Activated CD4-positive, CD25-positive, alpha-beta regulatory T cell treated with anti-CD3 and anti-CD28 coated beads, Interleukin-2, amount 50 U/mL, for 24 hours (primary cell): ENCODE data around the gene CBR4.
A peak's percentile ranks its signal among the peaks of the same experiment; 100 is the strongest.
"Not testable (repeated sequence)": the region's sequence is repeated elsewhere in the genome, so short reads cannot be mapped to it uniquely, and the experiment has no call there.

ENCODE experiments used
- ATAC-seq, 2 donors: fragments of 150-1000 bp; cut with Tn5 transposase; one replicate each; pipeline ENCODE4 v1.10.0; 2021; ENCODE audit warnings: mild to moderate bottlenecking in 1 of 2, moderate library complexity in 1 of 2

Gene CBR4

DNA sequence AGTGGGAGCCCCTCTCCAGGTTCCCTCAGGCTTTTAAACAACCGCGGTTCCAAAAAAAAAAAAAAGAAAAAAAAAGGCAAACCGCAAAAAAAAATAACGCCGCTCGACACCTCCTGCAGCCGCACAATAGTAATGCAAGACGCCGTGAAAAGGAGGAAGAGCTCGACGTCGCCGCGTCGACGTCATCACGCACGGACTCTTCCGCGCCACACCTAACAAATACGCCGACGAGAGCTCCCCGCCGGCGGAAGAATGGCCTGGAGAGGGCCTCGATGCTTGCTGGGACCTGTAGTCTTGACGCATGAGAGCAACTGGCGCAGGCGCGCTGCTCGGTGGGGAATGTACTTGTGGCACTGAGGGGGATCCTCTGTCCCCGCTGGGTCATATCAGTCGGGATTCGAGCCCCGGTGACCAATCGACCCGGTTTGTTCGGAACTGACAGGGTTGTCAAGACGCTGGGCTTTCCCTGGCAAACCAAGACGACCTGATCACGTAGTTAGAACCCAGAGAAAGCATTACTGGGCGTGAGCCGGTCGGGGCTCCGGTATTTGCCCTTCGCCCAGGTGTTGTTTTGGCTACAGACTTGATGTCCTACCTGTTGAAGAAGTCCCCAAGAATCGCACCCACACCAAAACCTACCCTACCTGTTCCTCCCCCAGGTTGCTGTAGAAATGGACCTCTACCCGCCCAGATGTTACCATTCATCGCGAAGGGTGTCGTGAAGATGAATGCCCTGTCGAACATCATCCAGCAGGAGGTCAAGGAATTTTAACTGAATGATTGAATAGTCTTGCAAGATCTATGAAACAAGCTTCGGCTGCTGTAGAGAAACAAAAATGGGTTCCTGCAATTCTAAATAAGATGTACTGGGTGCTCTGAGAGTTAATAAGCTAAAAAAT is at the start of gene CBR4:
CBR4 (minus strand) TSS at position 131 of the 899 bp plus-strand sequence. CDS start 166 bp downstream, outside the sequence.
- ATAC-seq: peak; percentile 98

DNA sequence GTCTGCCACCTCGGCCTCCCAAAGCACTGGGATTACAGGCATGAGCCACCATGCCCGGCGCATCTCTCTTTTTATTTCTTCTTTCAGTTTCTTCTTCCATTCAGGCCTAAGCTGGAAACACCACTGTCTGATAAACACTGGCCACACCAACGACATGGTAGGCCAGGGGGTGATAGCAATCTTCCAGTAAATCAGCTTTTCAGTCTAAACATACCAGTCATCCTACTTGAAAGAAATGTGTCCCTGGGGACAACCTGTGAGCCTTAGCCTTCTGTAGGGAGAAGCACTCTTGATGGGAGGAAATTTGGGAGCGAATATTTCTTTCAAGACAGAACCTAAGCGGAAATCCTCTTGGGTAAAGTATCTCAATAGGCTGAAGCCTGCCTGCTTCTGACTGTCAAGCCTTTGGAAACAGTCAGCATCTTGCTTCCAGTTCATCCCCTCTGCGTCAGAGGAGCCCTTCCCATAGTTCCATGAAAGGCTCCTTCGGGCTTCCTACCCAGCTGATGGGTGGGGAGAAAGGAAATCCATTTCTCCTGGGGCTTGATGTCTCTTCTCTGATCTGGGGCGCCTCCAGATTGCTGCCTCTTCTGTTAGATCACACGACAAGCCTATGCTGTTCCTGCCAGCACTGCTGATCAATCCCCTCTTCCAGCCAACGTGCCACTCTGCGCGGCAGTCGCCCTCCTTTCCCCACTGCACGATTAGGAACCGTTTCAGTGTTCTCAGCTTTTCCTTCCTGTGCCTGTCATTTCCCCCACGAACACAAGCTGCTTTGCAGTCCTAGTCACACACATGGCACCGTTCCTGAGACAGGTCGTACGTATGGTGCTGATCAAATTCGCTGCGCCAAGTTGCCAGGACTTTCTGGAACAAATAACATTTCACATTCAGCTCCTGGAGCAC is 49.5 kb upstream of the CBR4 start:
- ATAC-seq: no peak

DNA sequence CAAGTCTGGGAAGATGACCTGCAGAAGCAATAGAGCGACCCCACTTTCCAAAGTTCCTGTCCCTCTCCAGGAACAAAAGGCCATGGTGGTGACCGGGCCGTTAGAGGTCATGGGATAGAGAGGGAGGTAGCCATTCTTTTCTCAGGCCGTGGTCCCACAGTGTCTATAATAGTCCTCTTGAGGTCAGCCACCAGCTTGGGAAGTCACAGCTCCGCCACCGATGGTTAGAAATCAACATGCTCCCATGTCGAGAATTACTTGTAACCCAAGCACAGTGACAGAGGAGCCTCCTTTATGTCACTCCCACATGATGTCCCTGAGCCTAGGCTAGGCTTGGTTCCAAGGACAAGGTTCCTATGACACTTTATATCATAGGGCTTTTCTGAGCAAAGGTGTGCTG is 48.3 kb upstream of the CBR4 start:
- no peak for ATAC-seq

DNA sequence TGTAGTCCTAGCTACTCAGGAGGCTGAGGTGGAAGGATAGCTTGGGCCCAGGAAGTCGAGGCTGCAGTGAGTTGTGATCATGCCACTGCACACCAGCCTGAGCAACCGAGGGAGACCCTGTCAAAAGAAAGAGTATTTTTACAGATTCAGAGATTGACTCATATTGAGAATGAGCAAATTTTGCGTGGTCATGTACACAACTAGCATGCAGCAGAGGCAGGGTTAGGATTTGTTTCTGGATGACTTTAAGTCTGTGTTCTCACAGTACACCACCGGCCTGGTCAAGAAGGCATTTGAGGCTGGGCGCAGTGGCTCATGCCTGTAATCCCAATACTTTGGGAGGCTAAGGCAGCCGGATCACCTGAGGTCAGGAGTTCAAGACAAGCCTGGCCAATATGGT is 44.8 kb upstream of the CBR4 start:
- ATAC-seq: no peak

DNA sequence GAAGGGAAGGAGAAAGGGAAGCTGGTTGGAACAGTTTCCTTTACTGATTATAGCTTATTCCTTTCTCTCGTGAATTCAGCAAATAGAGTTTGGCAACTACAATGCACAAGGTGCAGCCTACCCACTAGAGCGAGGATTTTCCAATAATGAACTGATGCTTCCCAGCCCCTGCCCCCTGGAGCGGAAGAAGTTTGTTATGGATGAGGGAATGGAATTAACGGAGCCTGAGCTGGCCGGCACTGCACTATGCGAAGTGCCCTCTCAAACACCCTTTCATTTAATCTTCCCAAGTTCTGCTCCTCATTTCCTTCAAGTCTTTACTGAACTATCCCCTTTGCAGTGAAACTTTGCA is 42.5 kb upstream of the CBR4 start:
- ATAC-seq: no peak

DNA sequence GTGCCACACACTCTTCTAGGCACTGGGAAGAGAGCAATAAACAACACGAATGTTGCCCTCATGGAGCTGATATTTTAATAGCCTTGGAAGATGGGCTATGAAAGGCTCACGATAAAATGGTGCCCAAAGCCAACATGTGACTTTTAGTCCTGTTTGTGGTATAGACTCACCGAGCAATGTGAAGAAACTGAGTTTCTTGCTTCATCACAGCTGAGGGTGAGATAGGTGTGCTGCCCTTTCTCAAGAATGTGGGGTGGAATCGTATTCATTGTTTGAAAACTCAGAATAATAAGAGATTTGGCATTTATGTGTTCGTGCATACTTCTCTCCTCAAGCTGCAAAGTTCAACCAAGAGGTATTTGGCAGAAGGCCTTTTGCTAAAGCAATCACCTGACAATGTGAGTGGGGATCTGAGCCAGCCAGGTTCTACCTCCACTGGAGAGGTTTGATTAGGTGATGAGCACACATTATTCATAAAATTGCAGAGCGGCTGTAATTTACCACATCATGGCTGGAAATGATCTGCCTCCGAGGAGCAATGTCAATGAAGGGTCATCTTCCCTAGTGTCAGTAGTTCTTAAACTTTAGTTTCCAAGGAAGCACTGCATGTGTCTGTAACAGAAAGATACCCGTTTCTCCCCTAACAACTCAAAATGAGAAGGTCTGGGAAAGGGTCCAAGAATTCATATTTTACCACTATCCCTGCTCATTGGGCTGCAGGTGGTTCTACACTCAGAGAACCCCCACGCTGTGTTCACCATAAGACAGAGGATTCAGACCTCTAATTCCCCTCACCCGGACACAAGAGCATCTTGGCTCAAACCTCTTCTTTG is 41.9 kb upstream of the CBR4 start:
- ATAC-seq: no peak

DNA sequence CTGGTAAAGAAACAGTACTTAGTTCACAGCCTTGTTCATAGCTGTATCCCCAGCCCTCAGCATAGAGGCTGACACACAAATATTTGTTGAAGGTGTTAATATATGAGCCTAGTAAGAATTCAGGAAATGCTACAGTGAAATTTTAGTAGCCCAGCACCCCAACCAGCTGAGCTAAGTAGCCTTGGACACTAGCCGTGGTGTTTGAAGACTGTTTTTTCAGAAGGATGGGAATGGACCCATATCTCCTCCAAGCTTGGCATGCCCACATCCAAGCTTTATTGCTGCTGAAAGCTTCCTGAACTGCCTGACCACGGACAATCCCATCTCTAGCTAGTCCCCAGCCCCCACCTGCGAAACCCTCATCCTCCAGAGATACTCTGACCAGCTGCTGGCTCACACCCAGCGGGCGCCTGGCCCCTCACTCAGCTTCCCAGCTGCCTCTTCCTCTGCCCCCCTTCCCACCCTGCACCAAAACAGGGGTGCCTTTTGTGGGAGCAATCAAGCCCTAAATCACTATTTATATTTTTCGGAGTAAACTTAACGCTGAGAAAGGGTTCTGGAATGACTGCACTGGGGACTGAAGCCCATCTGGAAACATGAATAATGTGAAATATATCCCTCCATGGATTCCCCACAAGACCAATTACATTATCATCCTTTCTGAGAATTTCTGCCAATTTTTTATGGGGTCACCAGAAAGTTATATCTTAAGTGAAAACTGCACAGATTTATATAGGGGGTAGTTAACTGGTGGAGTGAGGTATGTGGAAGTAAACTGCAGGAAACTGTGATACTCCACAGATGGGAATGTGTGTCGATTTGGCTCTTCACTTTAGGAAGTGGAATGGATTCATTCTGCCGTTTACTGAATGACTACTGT is 41.1 kb upstream of the CBR4 start:
- no peak for ATAC-seq

DNA sequence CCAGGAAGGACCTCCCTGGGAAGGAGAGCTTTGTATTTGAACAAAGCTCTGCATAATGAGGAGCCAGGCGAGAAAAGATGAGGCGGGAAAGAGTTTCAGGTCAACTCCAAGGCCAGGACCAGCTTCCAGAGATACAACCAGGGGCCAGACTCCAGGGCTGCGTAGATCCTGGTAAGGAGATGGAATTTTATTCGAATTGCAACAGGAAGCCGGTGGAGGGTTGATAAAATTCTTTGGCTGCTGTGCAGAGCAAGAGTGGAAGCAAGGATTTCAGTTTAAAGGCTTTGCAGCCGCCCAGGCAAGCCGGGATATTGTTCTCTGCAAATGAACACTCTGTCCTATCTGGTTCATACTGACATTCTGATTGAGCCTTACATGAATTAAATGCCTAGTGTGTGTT is 40.2 kb upstream of the CBR4 start:
- no peak for ATAC-seq

DNA sequence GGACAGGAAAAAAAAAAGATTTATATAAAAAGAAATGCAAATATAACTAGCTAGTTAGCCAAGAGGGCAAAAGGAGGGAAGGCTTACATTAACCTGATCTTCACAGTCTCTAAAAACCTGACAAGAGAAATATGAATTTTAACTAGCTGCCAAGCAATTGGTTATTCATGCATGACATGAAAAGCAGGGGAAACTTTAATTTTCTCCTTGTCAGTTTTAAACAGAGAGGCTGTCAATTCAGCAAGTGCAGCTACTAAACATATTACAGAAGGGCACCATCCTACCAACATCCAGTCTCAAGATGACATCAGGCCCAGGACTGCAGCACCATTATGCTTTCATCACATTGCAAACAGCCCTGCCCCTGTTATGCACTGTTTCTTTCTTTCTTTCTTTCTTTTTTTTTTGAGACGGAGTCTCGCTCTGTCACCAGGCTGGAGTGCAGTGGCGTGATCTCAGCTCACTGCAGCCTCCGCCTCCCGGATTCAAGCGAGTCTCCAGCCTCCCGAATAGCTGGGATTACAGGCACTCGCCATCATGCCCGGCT is 38.9 kb upstream of the CBR4 start:
- ATAC-seq: no peak

DNA sequence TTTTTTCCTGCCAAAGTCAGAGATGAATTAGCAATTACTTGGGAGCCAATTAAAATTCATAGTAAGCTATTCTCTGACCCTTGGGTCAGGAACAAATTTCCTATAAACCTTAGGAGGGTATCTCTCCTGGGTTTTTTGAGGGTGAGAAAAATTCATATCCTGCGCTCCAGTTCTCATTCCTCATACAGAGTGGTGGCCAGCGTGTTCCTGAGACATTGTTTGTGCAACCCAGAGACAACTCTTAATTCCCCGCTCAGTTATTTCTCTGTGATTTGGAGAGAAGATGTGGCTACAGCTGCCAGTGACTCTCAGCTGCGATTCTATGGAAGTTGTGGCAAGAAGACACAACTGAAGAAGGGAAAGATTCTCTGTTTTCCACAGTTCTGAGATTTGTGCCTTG is 37.9 kb upstream of the CBR4 start:
- ATAC-seq: no peak

DNA sequence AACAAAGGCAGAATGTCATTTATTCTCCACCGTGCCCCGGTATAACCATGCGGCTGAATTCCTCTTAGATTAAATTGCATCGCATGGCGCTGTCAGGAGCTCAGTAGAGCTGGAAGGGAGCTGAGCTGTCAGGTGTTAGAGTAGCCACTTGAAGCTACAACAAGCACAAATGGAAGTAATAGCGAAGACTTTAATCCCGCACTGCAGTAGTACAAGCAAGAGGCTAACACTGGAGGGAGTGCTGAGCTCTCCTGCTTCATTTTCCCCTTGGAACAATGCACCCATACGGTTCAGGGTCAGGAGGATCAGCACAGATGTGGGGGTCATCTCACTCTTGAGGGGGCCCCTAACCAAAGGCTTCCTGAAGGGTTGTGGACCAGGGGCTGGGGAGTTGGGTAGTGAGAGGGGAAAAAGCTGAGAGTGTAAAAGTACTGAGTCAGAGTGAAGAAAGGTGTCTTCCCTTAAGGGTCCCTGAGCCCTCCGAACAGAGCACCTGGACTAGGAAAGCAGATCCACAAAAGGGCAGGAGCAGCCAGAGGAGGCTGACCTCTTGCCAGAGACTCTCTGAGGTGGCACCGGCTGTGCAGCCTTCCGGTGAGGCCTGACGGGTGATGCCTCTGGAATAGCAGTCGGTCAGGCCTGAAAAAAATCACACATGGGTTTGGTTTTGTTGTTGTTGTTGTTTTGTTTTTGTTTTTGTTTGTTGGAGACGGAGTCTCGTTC is 36.0 kb upstream of the CBR4 start:
- no peak for ATAC-seq

DNA sequence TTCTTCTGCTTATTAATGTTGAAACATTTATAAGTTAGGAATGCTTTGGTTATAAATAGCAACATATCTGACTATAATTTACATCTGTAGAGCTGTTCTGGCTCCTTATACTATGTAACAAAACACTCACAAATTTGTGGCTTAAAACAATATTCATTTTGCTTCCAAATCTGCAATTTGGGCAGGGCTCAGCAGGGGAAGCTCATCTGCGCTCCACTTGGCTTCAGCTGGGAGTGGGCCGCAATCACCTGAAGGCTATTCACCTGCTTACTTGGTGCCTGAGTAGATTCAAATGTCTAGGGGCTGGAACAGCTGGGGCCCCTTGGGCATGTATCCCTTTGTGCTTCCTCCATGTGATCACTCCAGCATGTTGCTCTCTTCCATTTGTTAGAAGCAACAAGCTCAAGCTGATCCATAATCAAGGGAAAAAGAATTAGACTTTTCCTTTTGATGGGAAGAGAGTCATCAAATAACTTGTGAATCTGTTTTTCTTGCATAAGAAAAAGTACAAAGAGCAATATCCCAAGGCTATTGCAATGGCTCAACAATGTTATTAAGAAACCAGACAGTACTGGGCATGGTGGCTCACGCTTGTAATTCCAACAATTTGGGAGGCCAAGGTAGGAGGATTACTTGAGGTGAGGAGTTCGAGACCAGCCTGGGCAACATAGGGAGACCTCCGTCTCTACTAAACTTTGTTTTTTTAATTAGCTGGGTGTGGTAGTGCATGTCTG is 34.8 kb upstream of the CBR4 start:
- ATAC-seq: no peak

DNA sequence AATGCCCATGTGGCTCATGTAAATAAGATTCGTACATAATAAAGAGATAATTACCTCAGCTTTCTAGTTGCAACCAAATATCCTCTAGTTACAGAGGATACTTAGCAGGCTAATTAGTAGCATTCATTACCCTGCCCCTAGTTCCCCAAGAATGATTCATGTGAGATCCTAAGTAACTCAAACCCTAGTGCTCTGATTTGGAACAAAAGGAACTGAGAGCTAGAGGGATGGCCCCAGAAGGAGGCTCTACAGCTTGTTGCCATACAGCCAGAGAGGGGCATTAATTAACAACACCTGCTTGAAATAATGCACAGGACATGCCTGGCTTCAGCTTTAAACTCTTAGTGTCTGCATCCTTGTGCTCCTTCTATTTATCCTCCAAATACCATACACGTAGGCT is 32.6 kb upstream of the CBR4 start:
- no peak for ATAC-seq

DNA sequence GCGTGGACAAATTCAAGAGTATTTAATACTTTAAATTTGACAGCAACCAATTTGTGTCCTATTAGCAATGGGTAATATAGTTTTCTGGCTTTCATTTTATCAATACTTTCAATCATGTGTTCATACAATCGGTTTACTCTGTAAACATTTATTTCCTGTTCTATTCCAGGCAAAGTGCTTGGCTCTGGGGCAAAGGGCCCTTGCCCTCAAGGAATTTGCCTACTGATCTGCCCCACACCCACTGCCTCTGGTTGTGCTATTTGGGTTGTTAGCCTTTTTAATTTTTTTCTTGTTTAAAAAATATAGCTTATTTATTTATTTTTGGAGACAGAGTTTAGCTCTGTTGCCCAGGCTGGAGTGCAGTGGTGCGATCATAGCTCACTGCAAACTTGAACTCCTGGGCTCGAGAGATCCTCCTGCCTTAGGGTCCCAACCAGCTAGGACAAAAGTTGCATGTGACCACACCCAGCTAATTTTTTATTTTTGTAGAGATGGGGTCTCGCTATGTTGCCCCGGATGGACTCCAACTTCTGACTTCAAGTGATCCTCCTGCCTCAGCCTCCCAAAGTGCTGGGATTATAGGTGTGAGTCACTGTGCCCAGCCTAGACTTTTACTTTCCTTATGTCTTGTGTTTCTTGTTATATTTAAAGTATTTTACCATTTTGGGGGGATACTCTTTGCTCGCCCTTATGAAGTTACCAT is 30.7 kb upstream of the CBR4 start:
- ATAC-seq: no peak

DNA sequence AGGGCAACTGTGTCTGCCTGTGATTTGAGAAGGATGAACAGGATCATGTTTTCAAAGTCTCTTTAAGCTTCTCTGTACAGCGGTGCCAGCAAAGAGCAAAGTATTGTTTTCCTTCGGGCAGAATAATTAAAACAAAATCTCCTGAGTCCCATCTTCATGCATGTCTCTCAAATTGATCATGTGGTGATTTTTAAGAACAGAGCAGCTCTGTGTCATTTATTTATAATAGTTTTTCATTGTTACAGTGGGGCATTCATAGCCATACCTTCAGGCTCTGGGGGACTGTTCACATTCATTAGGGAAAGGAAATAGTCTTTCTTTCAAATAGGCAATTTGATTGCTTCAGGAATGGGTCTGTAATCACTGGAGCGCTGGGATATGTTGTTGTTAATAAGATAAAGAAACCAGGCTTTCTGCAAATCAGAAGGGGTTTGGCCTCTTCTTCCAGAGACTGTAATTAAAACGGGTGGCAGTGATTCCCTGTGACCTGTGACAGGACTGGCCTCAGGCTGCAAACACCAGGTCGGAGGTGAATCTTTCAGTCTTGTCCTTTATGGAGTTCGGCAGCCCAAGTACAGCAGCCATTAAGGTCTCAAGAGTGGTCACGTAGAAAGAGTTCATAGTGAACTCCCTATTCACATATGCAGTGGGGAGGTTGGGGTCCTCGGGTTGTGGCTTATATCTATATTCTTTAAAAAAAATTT is 29.3 kb upstream of the CBR4 start:
- no peak for ATAC-seq

DNA sequence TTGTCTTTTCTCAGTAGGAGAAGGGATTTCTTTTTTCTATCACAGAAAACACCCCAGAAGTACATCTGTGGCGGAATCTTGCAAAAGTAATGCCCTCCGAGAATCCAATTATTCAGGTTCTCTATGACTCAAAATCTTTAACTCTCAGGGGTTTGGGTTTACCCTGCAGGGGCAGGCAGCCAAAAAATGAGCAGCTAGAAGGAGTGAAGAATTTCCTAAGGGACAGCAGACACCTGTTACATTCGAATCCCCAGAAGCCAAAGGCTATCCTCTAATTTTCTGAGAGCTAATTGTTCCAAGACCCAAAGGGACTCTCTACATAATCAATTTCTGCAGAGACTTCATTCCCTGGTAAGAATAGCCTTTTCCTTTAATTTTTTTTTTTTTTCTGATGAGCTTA is 27.5 kb upstream of the CBR4 start:
- no peak for ATAC-seq

DNA sequence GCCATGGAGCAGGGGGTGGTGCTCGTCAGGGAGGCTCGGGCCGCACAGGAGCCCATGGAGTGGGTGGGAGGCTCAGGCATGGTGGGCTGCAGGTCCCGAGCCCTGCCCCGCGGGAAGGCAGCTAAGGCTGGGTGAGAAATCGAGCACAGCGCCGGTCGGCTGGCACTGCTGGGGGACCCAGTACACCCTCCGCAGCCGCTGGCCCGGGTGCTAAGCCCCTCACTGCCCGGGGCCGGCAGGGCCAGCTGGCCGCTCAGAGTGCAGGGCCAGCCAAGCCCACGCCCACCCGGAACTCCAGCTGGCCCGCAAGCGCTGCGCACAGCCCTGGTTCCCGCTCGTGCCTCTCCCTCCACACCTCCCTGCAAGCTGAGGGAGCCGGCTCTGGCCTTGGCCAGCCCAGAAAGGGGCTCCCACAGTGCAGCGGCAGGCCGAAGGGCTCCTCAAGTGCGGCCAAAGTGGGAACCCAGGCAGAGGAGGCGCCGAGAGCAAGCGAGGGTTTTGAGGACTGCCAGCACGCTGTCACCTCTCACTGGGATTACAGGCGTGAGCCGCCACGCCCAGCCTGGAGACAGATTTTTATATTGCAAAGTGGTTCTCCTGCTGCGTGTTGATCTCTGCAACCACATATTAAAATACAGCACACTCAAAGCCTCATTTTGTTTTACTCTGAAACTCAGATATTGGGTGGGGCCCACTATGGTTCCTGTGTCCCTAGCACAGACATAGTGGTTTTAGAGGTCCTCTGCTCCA is 26.0 kb upstream of the CBR4 start:
- not testable (repeated sequence) for ATAC-seq

DNA sequence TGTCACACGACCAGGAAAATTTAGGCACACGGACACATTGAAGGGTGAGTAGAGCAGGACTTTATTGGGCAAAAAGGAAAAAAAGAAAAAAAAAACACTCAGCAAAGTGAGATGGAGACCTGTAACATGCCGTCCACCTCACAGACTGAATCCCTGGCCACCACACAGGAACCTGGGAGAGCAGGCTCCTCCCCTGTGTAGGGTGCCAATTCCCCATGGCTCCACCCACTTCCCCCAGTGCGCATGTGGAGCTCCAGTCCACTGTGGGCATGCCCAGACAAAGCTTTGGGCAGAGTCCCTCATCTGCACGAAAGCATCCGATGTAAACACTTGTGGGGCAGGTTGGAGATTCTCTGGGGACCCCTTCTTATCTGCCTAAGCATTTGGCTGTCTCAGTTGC is 23.6 kb upstream of the CBR4 start:
- ATAC-seq: no peak
